OCI-LY7 (cell line): Measurements from ENCODE around the gene ASIC2. TPM values are rescaled to one million over a fixed set of nuclear protein-coding genes. Genes with fewer than 3 reads are reported as not detected.

Experiments
- BruUV-seq: library from RNA; stranded (reverse); fragments of 400-500 nt; replicated peaks from 2 replicates; lab custom pipeline; 2021; lab: Mats Ljungman, UMichigan
- CTCF ChIA-PET: fragments of 300-600 bp; sonication (Branson Sonifier 250); formaldehyde crosslinking; loops from one replicate; lab custom pipeline; 2022; ENCODE audit warnings: antibody characterized with exemption; ENCODE audit not compliant: unreplicated experiment; lab: Charles Lee
- POLR2A ChIA-PET: fragments of 300-600 bp; sonication (Branson Sonifier 250); formaldehyde crosslinking; loops from one replicate; lab custom pipeline; 2022; ENCODE audit warnings: antibody characterized with exemption; lab: Charles Lee
- DNase-seq: peaks from one replicate; pipeline ENCODE4 v3.0.0-alpha.2; 2015; ENCODE audit warnings: low spot score
- H2AFZ ChIP-seq: fragments of 200-600 bp; sonication (generic), shearing (Covaris generic); 2 replicates; pipeline ENCODE4 v1.6.1; 2014; ENCODE audit warnings: mild to moderate bottlenecking, antibody characterized with exemption, low read length, moderate library complexity
- H3K27ac ChIP-seq: fragments of 200-600 bp; sonication (generic); 2 replicates; pipeline ENCODE4 v1.5.1; 2014; ENCODE audit warnings: mixed run types, low read depth, mild to moderate bottlenecking, moderate library complexity, low read length, inconsistent platforms; ENCODE audit not compliant: poor library complexity, severe bottlenecking
- H3K36me3 ChIP-seq: fragments of 200-600 bp; sonication (generic); 2 replicates; pipeline ENCODE4 v1.6.1; 2014; ENCODE audit warnings: mild to moderate bottlenecking, antibody characterized with exemption, low read length, moderate library complexity, mixed read lengths; ENCODE audit not compliant: insufficient read depth
- H3K4me1 ChIP-seq: fragments of 200-600 bp; sonication (generic); 2 replicates; pipeline ENCODE4 v1.5.1; 2014; ENCODE audit warnings: mild to moderate bottlenecking, low read length; ENCODE audit not compliant: insufficient read depth, poor library complexity, severe bottlenecking
- H3K4me2 ChIP-seq: fragments of 200-600 bp; sonication (generic); 2 replicates; pipeline ENCODE4 v1.6.1; 2014; ENCODE audit warnings: mild to moderate bottlenecking, low read length
- H3K4me3 ChIP-seq: fragments of 200-600 bp; sonication (generic); 2 replicates; pipeline ENCODE4 v1.5.1; 2014; ENCODE audit warnings: mild to moderate bottlenecking, low read depth, low read length; ENCODE audit not compliant: poor library complexity, severe bottlenecking
- H3K79me2 ChIP-seq: fragments of 200-600 bp; sonication (generic); 2 replicates; pipeline ENCODE4 v1.6.1; 2016; ENCODE audit warnings: low read depth, mild to moderate bottlenecking, low read length, moderate library complexity, mixed read lengths; ENCODE audit not compliant: insufficient read depth
- H3K9me2 ChIP-seq: fragments of 200-600 bp; sonication (generic); 2 replicates; pipeline ENCODE4 v1.6.1; 2016; ENCODE audit warnings: mild to moderate bottlenecking, low read length, mixed read lengths; ENCODE audit not compliant: insufficient read depth
- H3K9me3 ChIP-seq: fragments of 200-600 bp; sonication (generic); 2 replicates; pipeline ENCODE4 v1.6.1; 2014; ENCODE audit warnings: mild to moderate bottlenecking, mixed run types, low read length, mixed read lengths
- H4K20me1 ChIP-seq: fragments of 200-600 bp; sonication (generic); 2 replicates; pipeline ENCODE4 v1.6.1; 2014; ENCODE audit warnings: mild to moderate bottlenecking, antibody characterized with exemption, low read length, moderate library complexity, mixed read lengths; ENCODE audit not compliant: insufficient read depth
- CTCF ChIP-seq: fragments of 200-600 bp; sonication (generic); conservative IDR thresholded peaks from 2 replicates; pipeline ENCODE4 v1.5.1; 2014; ENCODE audit warnings: mild to moderate bottlenecking, antibody characterized with exemption, low read length, moderate library complexity, mixed read lengths
- EZH2phosphoT487 ChIP-seq: fragments of 200-600 bp; sonication (generic); IDR thresholded peaks from 2 replicates; pipeline ENCODE4 v1.6.1; 2018; ENCODE audit warnings: low read depth, borderline replicate concordance, mild to moderate bottlenecking, mixed run types, antibody characterized with exemption, low read length, moderate library complexity, mixed read lengths
- intact Hi-C: fragments of 100-400 bp; cut with micrococcal nuclease; formaldehyde crosslinking; loops from one replicate; pipeline ENCODE4 v1.10.0; 2022; ENCODE audit not compliant: unreplicated experiment
- total RNA-seq, 2 experiments: library from RNA; depleted of rRNA in 1 of 2; stranded (reverse); fragments of >200 nt in 1 of 2; shearing (Covaris generic) in 1 of 2; gene quantifications; 2 replicates each; pipeline ENCODE4 v1.2.3, GENCODE V29; 2014 to 2022

Gene ASIC2
- total RNA-seq, 2 experiments from 2014 or later = not detected

- ChIA-PET POLR2A (no interaction called here), CTCF (no interaction called here)
- BruUV-seq = no TSS peak
- H3K9me3 ChIP-seq = no peaks in the 10 kb centered on the region
- no peak overlapping the region for H2AFZ ChIP-seq
- no peaks in the 10 kb centered on the region for H3K36me3 ChIP-seq
- no peaks in the 10 kb centered on the region for H3K79me2 ChIP-seq
- no peaks in the 10 kb centered on the region for H3K9me2 ChIP-seq
- H3K27ac ChIP-seq = no peak overlapping the region
- DNase-seq = no peak
- H3K4me1 ChIP-seq = no peaks in the 10 kb centered on the region
- intact Hi-C loops = no loop called here
- no peak overlapping the region for H3K4me2 ChIP-seq
- TF ChIP-seq CTCF = no peak
- no peak for TF ChIP-seq EZH2phosphoT487
- H3K4me3 ChIP-seq = no peak overlapping the region
- no peaks in the 10 kb centered on the region for H4K20me1 ChIP-seq
Observed at GRCh38 chr17:33229028-33229427, 64.1 kb downstream of the ASIC2 start.

- no peak for DNase-seq
- Histone ChIP-seq H3K36me3 (no peaks in the 10 kb centered on the region), H3K4me2 (no peak overlapping the region), H3K27ac (no peak overlapping the region), H3K4me1 (no peaks in the 10 kb centered on the region), H2AFZ (no peak overlapping the region), H3K9me2 (no peaks in the 10 kb centered on the region), H4K20me1 (no peaks in the 10 kb centered on the region), H3K9me3 (no peaks in the 10 kb centered on the region), H3K79me2 (no peaks in the 10 kb centered on the region), H3K4me3 (no peak overlapping the region)
- TF ChIP-seq CTCF (no peak), EZH2phosphoT487 (no peak)
- POLR2A ChIA-PET = no interaction called here
- intact Hi-C loops = no loop called here
- CTCF ChIA-PET = no interaction called here
- no TSS peak for BruUV-seq
Observed at GRCh38 chr17:33228548-33228947, 64.5 kb downstream of the ASIC2 start.

- Histone ChIP-seq H2AFZ (no peak overlapping the region), H3K4me1 (no peaks in the 10 kb centered on the region), H3K27ac (no peak overlapping the region), H3K9me3 (no peaks in the 10 kb centered on the region), H3K4me2 (no peak overlapping the region), H3K36me3 (no peaks in the 10 kb centered on the region), H4K20me1 (no peaks in the 10 kb centered on the region), H3K79me2 (no peaks in the 10 kb centered on the region), H3K4me3 (no peak overlapping the region), H3K9me2 (no peaks in the 10 kb centered on the region)
- BruUV-seq = no TSS peak
- intact Hi-C loops = no loop called here
- TF ChIP-seq CTCF (no peak), EZH2phosphoT487 (no peak)
- DNase-seq = no peak
- CTCF ChIA-PET = no interaction called here
- POLR2A ChIA-PET = no interaction called here
Observed at GRCh38 chr17:33227911-33228310, 65.2 kb downstream of the ASIC2 start.
